22Rv1 (cell line): ENCODE results near the gene MRPS11.
A peak's percentile ranks its signal among the peaks of the same experiment; 100 is the strongest.
"Not testable (repeated sequence)": the region's sequence is repeated elsewhere in the genome, so short reads cannot be mapped to it uniquely, and the experiment has no call there.

Source experiments
- H3K27ac ChIP-seq: fragments of 450-650 bp; 2 replicates; pipeline ENCODE4 v1.5.1; 2017
- CTCF ChIP-seq: fragments of 450-650 bp; IDR thresholded peaks from 2 replicates; pipeline ENCODE4 v1.5.1; 2017; ENCODE audit warnings: mild to moderate bottlenecking
- ZFX ChIP-seq: fragments of 450-650 bp; IDR thresholded peaks from 2 replicates; pipeline ENCODE4 v1.6.1; 2017; ENCODE audit warnings: antibody characterized with exemption, borderline replicate concordance

Gene MRPS11

GRCh38 chr15:88456733-88457132, 10.8 kb upstream of the MRPS11 start:
- TF ChIP-seq CTCF, result no peak
- no peak for TF ChIP-seq ZFX

DNA sequence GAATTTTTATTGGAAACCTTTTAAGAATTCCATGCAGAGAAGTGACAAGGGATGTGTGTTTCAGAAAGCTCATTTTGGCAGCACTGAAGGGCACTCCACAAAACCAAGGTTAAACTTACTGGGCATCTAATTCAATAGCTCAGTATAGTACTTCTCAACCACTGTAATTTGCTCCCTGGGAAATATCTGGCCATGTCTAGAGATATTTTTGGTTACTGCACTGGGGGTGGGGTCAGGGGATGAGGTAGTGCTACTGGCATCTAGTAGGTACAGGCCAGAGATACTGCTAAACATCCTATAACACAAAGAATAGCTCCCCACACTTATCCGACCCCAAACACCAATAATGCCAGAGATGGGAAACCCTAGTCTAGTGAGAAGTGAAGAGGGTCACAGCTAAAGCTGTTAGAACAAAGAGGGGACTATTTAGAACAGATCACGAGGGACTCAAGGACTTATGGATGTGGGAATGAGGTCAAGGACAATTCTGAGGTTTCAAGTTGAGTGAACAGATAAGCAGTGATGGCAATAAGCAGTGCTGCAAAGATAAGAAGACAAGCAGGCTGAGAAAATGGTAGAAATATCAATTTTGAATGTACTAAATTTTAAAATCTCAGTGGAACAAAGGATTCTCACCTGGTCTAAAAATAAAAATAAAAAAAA, 3.5 kb upstream of the MRPS11 start:
- H3K27ac ChIP-seq, result no peak overlapping the region
- TF ChIP-seq ZFX (no peak), CTCF (no peak)

More at GRCh38 chr15:88456733-88457132, 10.8 kb upstream of the MRPS11 start:
- no peak overlapping the region for H3K27ac ChIP-seq

GRCh38 chr15:88465633-88466224, 1.8 kb upstream of the MRPS11 start:
- H3K27ac ChIP-seq, result no peak overlapping the region

GRCh38 chr15:88467935-88468528, 524 bp downstream of the MRPS11 start:
- TF ChIP-seq CTCF (peak; percentile 54), ZFX (no peak)
- peak overlapping the region; percentile 79 for H3K27ac ChIP-seq

More at GRCh38 chr15:88465633-88466224, 1.8 kb upstream of the MRPS11 start:
- TF ChIP-seq CTCF, result no peak

- not testable (repeated sequence) for H3K27ac ChIP-seq
Measured at GRCh38 chr15:88468721-88469120, 1.2 kb downstream of the MRPS11 start.

GRCh38 chr15:88469321-88469720, 1.8 kb downstream of the MRPS11 start:
- no peak overlapping the region for H3K27ac ChIP-seq

More at GRCh38 chr15:88469321-88469720, 1.8 kb downstream of the MRPS11 start:
- no peak for TF ChIP-seq CTCF
- no peak for TF ChIP-seq ZFX
